Fibroblast of skin of left quadriceps (primary cell): ENCODE measurements around the gene ABL1.

ENCODE experiments used
- DNase-seq, 2 experiments: peaks; one replicate each; pipeline ENCODE4 v3.0.0-alpha.2; 2013; ENCODE audit warnings: low read depth in 2 of 2

The ABL1 gene

GRCh38 chr9:130849356-130849755 is 14.3 kb downstream of the ABL1 start:
- DNase-seq: no peak

GRCh38 chr9:130852801-130853200 is 17.7 kb downstream of the ABL1 start:
- DNase-seq: no peak

- no peak for DNase-seq
These were observed 19.0 kb downstream of the ABL1 start for GRCh38 chr9:130854092-130854491.

DNA sequence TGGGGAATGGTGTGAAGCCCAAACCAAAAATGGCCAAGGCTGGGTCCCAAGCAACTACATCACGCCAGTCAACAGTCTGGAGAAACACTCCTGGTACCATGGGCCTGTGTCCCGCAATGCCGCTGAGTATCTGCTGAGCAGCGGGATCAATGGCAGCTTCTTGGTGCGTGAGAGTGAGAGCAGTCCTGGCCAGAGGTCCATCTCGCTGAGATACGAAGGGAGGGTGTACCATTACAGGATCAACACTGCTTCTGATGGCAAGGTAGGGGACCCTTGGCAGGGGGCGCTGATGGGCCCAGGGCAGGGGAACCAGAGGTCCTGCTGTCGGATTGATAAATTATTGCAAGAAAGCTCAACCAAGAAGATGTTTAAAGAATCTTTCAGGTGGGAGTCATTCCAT is 19.8 kb downstream of the ABL1 start:
- no peak for DNase-seq

DNA sequence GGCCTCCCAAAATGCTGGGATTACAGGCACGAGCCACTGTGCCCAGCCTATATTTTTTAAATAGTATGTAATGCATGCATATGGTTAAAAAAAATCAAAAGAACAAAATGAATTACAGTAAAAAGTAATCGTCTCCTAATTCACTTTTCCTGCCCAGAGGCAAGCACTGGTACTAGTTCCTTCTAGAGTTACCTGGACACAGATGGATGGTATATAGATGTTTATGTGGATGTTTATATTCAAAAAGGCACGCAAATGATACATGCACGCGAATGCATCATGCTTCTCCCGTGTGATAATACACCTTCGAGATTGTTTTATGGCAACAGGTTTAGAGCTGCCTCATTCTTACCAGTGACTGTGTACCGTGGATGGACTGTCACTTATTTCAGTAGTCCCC is 21.4 kb downstream of the ABL1 start:
- no peak for DNase-seq

DNA sequence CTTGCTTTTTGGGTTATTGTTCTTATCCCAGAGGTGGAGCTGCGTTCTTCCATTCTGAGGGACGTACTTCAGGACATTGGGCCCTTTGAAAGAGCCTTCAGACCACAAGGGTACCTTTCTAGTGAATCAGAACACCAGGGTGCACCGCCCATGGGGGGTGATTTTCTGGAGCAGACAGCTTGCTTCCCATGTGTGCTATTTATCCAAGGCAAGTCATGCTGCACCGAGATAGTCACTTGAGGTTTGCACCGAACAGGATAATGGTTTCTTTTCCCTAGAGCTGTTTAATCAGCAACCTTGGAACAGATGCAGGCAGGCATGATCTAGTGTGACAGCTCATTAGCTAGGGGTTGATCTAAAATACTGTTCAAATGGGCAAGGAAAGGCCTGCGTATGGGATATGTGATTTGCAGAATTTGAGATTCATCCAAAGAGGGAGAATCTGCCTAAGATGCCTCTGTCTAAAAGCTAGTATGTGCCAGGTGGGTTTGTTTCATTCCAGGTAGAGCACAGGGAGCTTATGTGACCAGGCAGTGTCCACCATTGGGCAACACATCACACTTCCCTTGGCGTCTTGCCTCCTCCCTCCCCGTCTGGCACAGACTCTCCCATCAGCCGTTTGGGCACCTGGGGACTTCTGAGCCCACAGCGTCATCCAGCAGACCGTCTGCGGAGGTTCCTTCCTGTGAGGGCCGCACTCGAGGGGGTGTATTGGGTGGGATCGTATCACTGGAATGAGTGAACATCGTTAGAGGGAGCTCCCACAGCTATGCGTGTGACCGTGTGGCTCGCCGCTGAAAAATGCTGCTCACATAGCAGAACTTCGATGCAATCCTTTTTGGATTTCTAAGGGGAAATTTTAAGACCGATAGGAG is 23.0 kb downstream of the ABL1 start:
- DNase-seq: peak; percentile 68

DNA sequence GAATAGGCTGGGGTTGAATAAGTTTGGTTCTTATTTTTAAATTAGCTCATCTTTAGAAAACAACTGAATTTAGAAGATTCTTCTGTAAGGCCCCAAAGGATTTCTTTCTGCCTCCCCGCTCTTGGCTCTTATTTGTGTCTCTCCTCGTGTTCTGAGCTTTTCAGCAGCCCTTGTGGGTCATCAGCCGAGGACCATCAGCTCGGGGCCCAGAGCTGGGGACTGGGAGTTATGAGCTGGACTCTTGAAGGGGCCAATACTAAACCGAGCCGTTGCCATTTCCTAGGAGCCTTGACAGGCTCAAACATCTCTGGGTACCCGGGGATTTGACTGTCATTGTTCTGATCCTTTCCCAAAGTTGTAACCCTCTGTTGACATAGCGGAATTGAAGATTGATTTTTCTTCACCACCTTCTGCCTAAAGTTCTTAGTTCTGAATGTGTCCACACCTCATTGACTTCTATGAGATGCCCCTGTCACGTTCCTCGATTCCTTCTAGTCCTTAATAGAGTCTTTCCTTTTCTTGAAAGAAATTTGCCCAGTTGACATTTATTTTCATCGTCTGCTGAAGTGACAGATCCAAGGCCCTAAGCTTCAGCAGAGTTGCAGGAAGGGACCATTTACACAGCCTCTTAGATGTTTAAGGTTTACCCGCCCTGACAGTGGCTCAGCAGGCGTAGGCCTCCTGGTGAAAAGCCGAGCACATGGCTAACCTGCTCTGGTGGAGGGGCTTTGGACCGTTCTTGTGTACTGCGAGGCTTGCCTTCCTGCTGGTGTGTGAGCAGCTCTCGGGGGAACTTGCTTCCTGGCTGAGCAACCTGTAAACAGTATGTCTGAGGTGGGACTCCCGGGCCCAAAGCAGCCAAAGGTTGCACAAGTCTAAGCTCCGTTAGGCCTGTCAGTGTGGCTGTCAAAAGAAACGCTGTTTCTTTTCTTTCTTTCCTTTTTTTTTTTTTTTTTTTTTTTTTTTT is 24.0 kb downstream of the ABL1 start:
- DNase-seq: no peak

DNA sequence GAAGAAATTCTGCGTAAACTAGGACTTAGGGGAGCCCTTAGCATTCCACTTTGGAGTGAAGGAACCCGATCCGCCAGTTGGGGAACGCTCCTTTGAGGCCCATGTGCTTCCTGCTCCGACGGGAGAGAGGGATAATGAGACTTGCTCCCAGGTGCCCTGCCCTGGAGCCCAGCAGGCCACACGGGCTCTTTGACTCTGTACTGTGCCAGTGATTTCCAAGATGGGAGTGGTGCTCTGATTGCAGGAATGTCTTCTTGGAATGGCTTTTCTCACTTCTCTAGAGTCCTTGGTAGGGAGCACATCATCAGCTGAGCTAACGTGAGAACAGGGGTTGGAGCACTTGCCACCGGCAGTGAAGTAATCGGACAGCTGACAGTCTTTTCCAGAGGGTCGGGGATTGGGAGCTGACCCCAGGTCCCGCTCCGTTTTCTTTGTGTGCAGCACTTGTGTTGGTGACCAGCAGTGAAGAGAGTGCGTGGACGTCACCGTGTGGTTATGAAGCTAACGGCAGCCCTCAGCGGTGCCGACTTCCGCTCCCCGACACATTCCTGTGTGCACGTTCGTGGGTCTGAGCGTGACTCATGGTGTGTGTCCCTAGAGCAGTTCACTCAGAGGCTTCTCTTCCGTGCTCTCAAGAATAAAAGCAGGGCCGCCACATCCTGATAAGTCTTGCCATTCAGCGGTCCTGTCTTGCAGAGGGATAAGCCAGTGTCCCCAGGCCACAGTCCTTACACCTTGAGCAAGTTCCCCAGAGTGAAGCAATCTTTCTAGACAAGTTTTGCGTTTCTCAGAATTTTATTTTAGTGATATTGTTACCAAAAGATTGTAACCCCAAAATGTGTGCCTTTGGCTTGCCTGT is 25.6 kb downstream of the ABL1 start:
- peak; percentile 87 to 88 for DNase-seq

DNA sequence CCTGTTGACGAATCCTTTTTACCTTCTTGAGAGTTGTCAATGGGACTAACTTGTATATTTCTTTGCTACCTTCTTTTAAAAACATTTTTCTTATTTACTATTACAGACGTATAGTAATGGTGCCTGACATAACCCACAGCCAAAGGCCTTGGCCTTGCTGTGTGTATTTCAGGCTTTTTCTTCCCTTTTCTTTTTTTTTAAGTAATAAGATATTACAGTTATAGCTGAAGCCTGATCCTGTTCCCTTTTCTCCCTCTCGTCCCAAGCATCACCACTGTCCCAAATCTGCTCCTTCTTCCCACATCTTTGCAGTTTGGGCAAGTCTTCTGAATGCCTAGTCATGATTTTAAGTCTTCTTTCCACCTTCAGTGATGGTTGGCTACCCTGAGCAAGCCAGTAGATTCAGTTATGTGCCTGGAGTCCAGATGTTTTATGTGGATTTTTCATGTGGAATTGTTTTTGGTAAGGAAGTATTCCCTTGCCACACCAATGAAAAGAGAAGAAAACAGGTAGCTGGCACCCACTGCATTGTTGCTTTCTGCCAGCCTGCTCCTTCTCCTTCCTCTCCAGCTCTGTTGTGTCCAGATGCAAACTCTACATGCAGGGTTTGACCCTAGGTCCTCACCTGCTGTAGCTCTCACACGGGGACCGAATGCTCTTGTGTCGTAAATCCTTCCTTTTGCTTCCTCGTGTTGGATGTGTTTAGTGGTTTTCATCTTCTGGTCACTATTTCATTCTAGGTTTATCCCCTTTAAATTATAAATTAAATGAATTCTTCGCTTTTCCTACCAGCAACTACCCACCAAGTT is 26.5 kb downstream of the ABL1 start:
- DNase-seq: no peak

- no peak for DNase-seq
These were observed 27.2 kb downstream of the ABL1 start for GRCh38 chr9:130862217-130862616.

DNA sequence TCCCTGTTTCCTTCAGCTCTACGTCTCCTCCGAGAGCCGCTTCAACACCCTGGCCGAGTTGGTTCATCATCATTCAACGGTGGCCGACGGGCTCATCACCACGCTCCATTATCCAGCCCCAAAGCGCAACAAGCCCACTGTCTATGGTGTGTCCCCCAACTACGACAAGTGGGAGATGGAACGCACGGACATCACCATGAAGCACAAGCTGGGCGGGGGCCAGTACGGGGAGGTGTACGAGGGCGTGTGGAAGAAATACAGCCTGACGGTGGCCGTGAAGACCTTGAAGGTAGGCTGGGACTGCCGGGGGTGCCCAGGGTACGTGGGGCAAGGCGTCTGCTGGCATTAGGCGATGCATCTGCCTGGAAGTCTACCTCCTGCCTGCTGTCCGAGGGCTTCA is 27.7 kb downstream of the ABL1 start:
- no peak for DNase-seq

GRCh38 chr9:130864541-130864940 is 29.5 kb downstream of the ABL1 start:
- DNase-seq: no peak

DNA sequence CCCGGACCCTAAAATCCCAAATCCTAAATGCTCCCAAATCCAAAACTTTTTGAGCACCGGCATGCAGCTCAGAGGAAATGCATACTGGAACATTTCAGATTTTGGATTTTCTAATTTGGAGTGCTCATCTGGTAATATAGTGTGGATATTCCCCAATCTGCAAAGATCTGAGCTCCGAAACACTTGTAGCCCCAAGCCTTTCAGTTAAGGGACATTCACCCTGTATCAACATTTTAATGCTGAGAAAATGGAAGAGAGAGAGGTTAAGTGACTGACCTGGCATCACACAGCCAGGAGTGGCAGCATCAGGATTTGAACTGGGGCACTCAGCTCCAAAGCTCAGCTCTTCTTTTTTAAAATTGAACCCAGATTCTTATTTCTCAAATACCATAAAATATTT is 30.9 kb downstream of the ABL1 start:
- DNase-seq: no peak

DNA sequence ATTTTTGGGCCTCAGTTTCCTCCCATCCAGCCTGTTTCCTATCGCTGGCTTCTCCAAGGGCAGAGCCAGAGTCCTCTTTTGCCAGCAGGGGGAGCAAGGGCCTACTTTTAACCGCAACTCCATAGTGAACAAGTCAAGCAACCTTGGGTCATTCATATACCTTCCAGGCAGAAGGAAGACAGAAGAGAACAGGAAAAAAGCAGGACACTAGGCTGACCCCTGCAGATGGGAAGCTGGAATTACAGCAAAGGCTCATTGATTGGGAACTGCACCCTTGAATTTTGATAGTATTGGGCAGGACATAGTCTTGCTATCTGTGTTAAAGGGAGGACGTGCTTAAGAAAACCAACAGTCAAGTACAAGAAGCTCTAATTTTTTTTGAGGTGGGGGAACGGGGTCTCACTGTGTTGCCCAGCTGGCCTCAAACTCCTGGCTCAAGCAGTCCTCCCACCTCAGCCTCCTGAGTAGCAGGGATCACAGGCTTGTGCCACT is 31.5 kb downstream of the ABL1 start:
- peak; percentile 76 to 78 for DNase-seq

GRCh38 chr9:130867556-130867955 is 32.5 kb downstream of the ABL1 start:
- no peak for DNase-seq

- no peak for DNase-seq
These were observed 33.2 kb downstream of the ABL1 start for GRCh38 chr9:130868230-130868629.

- no peak for DNase-seq
These were observed 34.2 kb downstream of the ABL1 start for GRCh38 chr9:130869250-130869649.

DNA sequence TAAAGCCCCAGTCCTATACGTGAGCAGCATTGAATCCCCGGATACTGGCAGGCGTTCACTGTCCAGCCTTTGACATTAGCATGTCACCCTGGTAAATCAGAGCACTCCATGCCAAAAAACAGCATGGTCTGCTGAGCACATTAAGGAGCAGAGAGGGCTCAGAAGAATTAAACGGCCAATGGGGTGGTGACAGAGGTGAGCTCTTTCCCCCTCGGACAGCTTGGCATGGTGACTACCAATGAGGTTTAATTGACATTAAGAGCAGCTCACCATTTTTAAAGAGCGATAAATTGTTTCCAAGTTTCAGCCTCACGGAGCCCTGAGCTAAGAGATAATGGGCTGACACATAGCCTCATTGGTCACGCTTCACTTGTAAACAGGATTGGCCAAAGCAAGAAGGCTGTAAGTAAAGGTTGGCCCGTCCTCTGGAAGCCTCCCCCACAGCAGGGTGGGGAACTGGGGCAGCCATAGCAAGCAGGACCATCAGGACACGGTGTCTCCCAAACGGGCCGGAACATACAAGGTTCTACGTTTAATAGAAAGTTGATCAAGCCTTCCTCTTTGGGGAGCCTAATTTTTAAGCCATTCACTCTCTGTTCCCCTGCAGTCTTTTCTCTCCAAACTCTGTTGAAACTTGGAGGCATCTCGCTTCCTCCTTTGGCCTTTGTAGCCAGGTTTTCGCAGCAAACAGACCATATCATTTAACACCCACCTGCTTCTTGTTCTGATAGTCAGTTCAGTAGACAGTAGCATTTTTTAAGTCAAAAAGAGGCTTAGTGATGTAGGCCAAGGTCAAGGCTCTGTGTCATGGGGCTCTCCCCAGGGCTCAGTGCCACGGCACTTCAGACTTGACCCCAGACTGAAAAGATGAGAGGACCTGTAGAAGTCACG is 35.7 kb downstream of the ABL1 start:
- DNase-seq: no peak

DNA sequence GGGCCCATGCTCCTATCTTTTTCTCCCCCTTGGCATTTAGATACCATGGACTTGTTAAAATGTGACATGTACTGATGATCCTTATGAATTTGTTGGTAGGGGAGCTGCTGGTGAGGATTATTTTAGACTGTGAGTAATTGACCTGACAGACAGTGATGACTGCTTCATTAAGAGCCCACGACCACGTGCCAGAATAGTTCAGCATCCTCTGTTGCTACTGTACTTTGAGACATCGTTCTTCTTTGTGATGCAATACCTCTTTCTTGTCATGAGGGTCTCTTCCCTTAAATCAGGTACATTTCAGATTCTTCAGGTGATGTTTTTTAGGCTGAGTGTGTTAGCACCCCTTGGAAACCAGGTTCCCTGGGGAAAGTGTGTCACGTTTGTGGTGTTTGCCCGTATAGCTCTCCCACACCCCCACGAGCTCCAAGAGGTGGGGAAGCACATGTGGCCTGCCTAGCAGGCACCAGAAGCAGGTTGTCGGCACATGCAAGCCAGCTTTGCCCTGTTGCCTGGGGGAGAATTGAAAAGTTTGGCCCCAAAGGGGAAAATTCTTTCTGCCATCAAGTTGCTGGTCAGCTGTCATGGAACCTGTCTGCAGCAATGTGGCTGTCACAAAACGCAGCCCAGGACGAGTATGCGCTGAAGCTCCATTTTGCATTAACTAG is 36.5 kb downstream of the ABL1 start:
- no peak for DNase-seq
